ENCODE results near the gene SLC22A2.

- TF ChIP-seq CTCF (IDR thresholded peaks at IDR 0.05) (no peak), POLR2A (IDR thresholded peaks at IDR 0.05) (no peak)
Observed at GRCh38 chr6:160227769-160228161, 30.9 kb downstream of the SLC22A2 start.
